NCI-H2171 (cell line): ENCODE results near the gene ZNF823.
"Not testable (repeated sequence)": the region's sequence is repeated elsewhere in the genome, so short reads cannot be mapped to it uniquely, and the experiment has no call there.

Experiments
- DNase-seq: peaks from one replicate; lab custom pipeline; 2025; lab: John Stamatoyannopoulos, UW

The ZNF823 gene

DNA sequence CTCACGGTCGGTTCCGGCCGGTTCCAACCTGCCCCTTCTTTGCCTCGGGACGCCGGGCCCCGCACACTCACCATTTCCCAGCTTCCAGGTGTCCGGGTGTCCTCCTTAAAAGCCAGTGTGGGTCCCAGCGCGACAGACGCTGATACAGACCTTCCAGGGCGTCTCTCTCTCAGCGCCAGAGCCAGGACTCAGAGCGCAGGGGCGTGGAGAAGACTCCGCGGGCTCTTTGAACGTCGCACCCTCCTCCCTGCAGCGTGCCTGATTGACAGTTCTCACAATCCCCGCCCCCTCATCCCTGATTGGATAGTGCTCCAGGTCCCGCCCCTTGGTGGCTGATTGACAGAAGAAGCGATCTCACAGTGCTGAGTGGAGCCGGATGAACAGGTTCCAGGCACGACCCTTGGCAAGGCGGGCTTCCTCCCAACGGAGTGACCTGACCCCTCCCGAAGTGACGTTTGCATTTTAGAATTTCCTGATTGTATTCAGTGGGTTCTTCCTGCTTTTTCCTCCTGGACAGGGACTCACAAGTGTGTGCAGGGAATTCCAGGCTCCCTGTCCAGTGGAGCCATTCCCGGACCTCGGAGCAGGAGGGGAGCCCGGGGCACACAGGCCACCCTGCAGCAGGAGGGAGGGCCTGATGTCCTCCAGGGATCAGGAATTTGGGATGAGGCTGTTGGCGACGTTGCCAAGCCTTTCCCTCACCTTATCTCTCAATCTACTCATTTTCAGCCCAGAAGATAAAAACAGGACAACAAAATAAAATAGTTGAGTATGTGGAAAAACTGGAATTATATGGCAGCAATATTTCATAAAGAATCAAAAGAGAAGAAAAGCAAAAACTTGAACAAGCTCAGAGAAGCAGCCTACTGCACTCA lies at the start of gene ZNF823:
Gene ZNF823 (minus strand): TSS at position 201 of the 875 bp plus-strand sequence. CDS start 127 bp downstream, at position 74.
- peak; percentile 99 for DNase-seq

DNA sequence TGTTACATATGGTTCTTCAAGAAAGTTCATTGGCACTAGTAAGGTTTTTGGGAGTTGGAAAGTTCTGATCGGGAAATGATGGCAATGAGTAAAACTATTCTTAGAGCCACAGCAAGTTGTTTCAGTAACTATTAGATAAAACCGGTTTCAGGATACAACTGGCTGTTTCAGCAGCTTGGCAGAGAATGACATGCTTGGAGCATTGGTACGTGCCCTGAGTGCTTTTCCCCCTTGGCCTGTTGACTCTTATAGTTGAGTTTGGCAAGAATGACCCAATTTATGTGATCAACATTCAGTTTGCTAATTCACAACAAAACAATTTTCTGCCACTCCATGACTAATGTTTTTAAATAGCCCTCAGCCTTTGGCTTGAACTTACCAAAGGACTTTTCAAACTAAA lies 48.8 kb upstream of the ZNF823 start:
- DNase-seq: no peak

- DNase-seq: no peak
These were observed 45.6 kb upstream of the ZNF823 start for GRCh38 chr19:11784356-11784755.

GRCh38 chr19:11783767-11784166 lies 45.0 kb upstream of the ZNF823 start:
- no peak for DNase-seq

- no peak for DNase-seq
These were observed 42.7 kb upstream of the ZNF823 start for GRCh38 chr19:11781295-11782057.

DNA sequence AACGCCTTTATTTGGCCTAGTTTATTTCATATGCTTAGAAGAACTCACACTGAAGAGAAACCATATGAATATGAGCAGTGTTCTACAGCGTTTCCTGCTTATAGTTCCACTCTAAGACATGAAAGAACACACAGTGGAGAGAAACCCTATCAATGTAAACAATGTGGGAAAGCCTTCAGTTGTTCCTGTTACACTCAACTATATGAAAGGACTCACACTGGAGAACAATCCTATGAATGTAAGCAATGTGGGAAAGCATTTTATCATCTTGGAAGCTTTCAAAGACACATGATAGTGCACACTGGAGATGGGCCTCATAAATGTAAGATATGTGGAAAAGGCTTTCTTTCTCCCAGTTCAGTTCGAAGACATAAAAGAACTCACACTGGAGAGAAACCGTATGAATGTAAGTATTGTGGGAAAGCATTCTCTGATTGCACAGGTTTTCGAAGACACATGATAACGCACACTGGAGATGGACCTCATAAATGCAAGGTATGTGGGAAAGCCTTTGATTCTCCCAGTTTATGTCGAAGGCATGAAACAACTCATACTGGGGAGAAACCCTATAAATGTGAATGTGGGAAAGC lies 41.8 kb upstream of the ZNF823 start:
- DNase-seq: no peak

DNA sequence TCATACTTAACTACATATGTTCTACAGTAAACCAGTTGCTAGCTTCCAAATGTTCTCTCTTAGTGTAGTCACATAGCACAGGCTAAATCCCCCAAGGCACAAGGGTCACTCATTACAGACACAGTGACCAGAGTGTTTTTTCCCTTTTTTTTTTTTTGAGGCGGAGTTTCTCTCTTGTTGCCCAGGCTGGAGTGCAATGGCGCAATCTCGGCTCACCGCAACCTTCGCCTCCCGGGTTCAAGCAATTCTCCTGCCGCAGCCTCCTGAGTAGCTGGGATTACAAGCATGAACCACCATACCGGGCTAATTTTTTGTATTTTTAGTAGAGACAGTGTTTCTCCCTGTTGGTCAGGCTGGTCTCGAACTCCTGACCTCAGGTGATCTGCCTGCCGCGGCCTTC lies 37.9 kb upstream of the ZNF823 start:
- DNase-seq: not testable (repeated sequence)

- DNase-seq: not testable (repeated sequence)
These were observed 32.8 kb upstream of the ZNF823 start for GRCh38 chr19:11771520-11771919.

- no peak for DNase-seq
These were observed 31.2 kb upstream of the ZNF823 start for GRCh38 chr19:11769995-11770394.

GRCh38 chr19:11767633-11768133 lies 28.9 kb upstream of the ZNF823 start:
- DNase-seq: no peak

DNA sequence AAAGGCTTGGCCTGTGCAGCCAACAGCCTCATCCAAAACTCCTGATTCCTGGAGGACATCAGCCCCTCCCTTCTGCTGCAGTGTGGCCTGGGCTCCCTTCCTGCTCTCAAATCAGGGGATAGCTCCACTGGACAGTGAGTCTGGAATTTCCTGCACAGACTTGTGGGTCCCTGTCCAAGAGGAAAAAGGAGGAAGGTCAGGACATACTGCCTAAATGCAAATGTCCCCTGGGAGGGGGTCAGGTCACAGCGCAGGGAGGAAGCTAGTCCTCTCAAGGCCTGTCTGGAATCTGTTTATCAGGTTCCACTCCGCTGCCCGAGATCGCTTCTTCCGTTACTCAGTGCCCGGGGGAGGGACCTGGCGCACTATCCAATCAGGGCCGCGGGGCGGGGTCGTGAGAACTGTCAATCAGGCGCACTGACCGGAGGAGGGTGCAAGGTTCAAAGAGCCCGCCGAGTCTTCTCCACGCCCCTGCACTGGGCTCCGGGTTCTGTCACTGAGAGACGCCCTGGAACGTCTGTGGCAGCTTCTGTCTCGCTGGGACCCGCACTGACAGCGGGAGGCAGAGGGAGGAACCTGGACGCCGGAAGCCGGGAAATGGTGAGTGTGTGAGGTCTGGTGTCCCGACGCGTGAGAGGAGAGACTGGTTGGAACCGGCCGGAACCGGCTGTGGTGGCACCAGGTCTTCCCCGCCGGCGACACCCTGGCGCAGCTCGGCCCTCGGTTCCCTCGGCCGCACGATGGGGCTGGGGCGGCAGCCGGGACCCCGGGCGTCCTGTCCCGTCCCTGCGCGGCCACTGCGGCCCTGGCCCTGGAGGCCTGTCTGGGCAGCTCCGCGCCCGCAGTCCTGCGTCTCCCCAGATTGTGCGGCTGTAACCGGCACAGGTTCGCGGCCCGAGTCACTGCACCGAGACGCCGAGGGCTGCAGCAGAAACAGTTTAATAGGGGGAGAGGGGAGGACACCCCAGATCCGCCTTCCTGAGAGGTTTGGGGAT lies 28.1 kb upstream of the ZNF823 start, which contains the start of gene ZNF441:
Gene ZNF441 (plus strand): TSS at position 404 of the 995 bp plus-strand sequence. CDS start 194 bp downstream, at position 598.
- DNase-seq: peak; percentile 48

GRCh38 chr19:11763611-11764010 lies 24.9 kb upstream of the ZNF823 start:
- no peak for DNase-seq

DNA sequence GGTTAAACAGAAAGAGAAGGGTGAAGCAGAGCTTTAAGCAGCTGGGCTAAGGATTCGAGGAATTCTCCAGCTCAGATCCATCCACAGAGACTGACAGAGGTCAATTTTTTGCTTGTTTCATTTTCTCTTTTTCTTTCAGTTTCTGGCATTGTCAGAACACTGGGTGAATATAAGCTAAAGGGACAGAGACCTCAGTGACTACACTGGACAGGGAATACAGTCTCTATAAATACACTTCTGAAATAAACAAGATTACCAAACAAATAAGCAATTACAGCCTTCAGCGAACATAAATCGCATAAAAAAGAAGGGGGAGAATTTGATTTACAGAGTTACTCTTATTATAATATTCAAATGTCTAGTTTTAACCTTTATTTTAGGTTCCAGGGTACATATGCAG lies 24.4 kb upstream of the ZNF823 start:
- DNase-seq: no peak

GRCh38 chr19:11759805-11760204 lies 21.1 kb upstream of the ZNF823 start:
- no peak for DNase-seq

DNA sequence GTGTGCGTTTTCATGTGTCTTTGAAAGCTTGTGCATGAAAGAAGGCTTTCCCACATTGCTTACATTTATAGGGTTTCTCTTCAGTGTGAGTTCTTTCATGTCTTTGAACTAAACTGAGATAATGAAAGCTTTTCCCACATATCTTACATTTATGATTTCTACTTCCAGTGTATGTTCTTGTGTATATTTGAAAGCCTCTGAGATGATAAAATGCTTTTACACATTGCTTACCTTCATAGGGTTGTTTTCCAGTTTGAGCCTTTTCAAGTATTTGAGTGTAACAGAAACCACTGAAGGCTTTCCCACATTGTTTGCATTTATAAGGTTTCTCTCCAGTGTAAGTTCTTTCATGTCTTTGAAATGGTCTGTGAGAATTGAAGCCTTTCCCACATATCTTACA lies 18.2 kb upstream of the ZNF823 start:
- no peak for DNase-seq

DNA sequence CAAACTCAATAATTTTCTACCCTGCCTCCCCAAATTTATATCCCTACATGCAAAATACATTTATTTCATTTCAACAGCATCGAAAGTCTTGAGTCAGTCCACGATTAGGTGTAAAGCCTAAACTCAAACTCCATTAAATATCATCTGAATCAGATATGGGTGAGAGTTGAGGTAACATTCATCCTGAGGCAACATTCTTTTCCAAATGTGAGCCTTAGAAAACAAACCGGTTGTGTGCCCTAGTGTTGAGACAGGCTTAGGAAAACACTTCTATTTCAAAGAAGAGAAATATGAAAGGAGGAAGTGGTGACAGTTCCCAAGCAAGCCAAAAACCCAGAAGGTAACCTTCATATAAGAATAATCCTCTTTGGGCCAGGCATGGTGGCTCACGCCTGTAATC lies 15.9 kb upstream of the ZNF823 start:
- DNase-seq: no peak

- no peak for DNase-seq
These were observed 13.5 kb upstream of the ZNF823 start for GRCh38 chr19:11752244-11752736.

GRCh38 chr19:11749751-11750150 lies 11.0 kb upstream of the ZNF823 start:
- no peak for DNase-seq

GRCh38 chr19:11747277-11747676 lies 8.5 kb upstream of the ZNF823 start:
- DNase-seq: no peak

DNA sequence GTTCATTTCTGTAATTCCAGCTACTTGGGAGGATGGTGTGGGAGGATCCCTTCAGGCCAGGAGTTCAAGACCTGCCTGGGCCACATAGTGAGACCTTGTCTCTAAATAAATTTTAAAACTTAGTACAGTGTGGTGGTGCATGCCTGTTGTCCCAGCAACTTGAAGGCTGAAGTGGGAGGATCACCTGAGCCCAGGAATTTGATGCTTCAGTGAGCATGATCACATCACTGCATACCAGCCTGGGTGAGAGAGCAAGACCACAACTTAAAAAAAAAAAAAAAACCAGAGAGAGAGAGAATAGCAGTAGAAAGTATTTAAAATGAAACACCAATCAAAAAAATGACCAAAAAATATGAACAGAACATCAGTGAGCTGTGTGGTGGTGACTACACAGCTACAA lies 7.1 kb upstream of the ZNF823 start:
- no peak for DNase-seq
